Spleen (tissue), 3 donors: Measurements from ENCODE around the gene ZFAND2A.
A peak's percentile ranks its signal among the peaks of the same experiment; 100 is the strongest.

Experiments
- POLR2A ChIP-seq, 3 donors: fragments of 450-650 bp; IDR thresholded peaks; one replicate each; pipeline ENCODE4 v1.5.1; 2017; ENCODE audit warnings: antibody characterized with exemption in 3 of 3, mild to moderate bottlenecking in 1 of 3
- POLR2AphosphoS5 ChIP-seq, 3 donors: sonication (generic); formaldehyde crosslinking; IDR thresholded peaks; one replicate each; pipeline ENCODE4 v1.5.1; 2017; ENCODE audit warnings: antibody characterized with exemption in 3 of 3

GRCh38 chr7:1159891-1160669 is at the start of gene ZFAND2A:
- TF ChIP-seq POLR2A (IDR thresholded peaks at IDR 0.05) (peak; percentile 36 to 70 (median 64)), POLR2AphosphoS5 (IDR thresholded peaks at IDR 0.05) (peak; percentile 97 to 98 (median 98))
